Panc1 (cell line): ENCODE data around the gene CCDC57. TPM values are rescaled to one million over a fixed set of nuclear protein-coding genes. Genes with fewer than 3 reads are reported as not detected.
A peak's percentile ranks its signal among the peaks of the same experiment; 100 is the strongest.

Source experiments
- ATAC-seq: fragments of 200-7000 bp; cut with Tn5 transposase; 2 replicates; pipeline ENCODE4 v1.9.1; 2020; ENCODE audit warnings: mild to moderate bottlenecking, moderate library complexity
- BruUV-seq: library from RNA; stranded (reverse); fragments of 400-500 nt; replicated peaks from 2 replicates; lab custom pipeline; 2021; lab: Mats Ljungman, UMichigan
- CTCF ChIA-PET: fragments of 300-600 bp; sonication (Branson Sonifier 250); formaldehyde crosslinking; loops from one replicate; lab custom pipeline; 2022; ENCODE audit warnings: antibody characterized with exemption; lab: Charles Lee
- POLR2A ChIA-PET: fragments of 300-600 bp; sonication (Branson Sonifier 250); formaldehyde crosslinking; loops from one replicate; lab custom pipeline; 2022; ENCODE audit warnings: antibody characterized with exemption; lab: Charles Lee
- DNase-seq: peaks from one replicate; pipeline ENCODE4 v3.0.0-alpha.2; 2010; ENCODE audit warnings: low read depth, low spot score
- H3K27ac ChIP-seq: 2 replicates; pipeline ENCODE4 v1.5.1; 2011; ENCODE audit warnings: mild to moderate bottlenecking, low read length, inconsistent platforms
- H3K27me3 ChIP-seq: fragments of 200-500 bp; sonication (Bioruptor generic); 2 replicates; pipeline ENCODE4 v1.6.0; 2014; ENCODE audit warnings: low read length, inconsistent platforms; ENCODE audit not compliant: control insufficient read depth, insufficient read depth
- H3K36me3 ChIP-seq: fragments of 200-500 bp; sonication (Bioruptor generic); 2 replicates; pipeline ENCODE4 v1.5.1; 2014; ENCODE audit warnings: inconsistent platforms, mild to moderate bottlenecking, low read length, moderate library complexity; ENCODE audit not compliant: control insufficient read depth, insufficient read depth
- H3K4me1 ChIP-seq: 2 replicates; pipeline ENCODE4 v1.5.1; 2011; ENCODE audit warnings: inconsistent platforms, mild to moderate bottlenecking, low read length, moderate library complexity; ENCODE audit not compliant: control insufficient read depth, insufficient read depth
- H3K4me3 ChIP-seq, 2 experiments: 2 replicates each; pipeline ENCODE4 v1.5.1; 2011 to 2012; ENCODE audit warnings: low read depth in 2 of 2, low read length in 2 of 2, mild to moderate bottlenecking in 2 of 2, inconsistent platforms in 1 of 2, moderate library complexity in 1 of 2
- H3K9me3 ChIP-seq: fragments of 200-500 bp; sonication (Bioruptor generic); 2 replicates; pipeline ENCODE4 v1.5.1; 2014; ENCODE audit warnings: low read depth, mild to moderate bottlenecking, inconsistent platforms, low read length, moderate library complexity; ENCODE audit not compliant: control insufficient read depth, insufficient read depth
- CTCF ChIP-seq: fragments of 450-650 bp; IDR thresholded peaks from 2 replicates; pipeline ENCODE4 v1.5.1; 2017; ENCODE audit warnings: mild to moderate bottlenecking
- POLR2AphosphoS5 ChIP-seq: IDR thresholded peaks from 2 replicates; pipeline ENCODE4 v1.6.1; 2012; ENCODE audit warnings: mild to moderate bottlenecking, low read depth, low read length, moderate library complexity
- SIN3A ChIP-seq: IDR thresholded peaks from 2 replicates; pipeline ENCODE4 v1.6.1; 2012; ENCODE audit warnings: low read depth, mild to moderate bottlenecking, low read length, moderate library complexity, borderline replicate concordance; ENCODE audit not compliant: insufficient read depth
- TCF7L2 ChIP-seq: IDR thresholded peaks from 2 replicates; pipeline ENCODE4 v1.6.1; 2011; ENCODE audit warnings: mild to moderate bottlenecking, low read depth, low read length, inconsistent platforms
- in situ Hi-C: cut with HindIII; loops from 2 replicates; pipeline ENCODE4 v1.10.0; 2016; ENCODE audit warnings: low sequenced_read_pairs, low pct_unique_long_range_greater_than_20kb
- intact Hi-C: fragments of 100-400 bp; cut with micrococcal nuclease; formaldehyde crosslinking; loops from one replicate; pipeline ENCODE4 v1.10.0; 2022; ENCODE audit not compliant: unreplicated experiment
- total RNA-seq: library from RNA; stranded (reverse); gene quantifications from one replicate; pipeline ENCODE4 v1.2.1, GENCODE V29; 2021; ENCODE audit not compliant: unreplicated experiment
- TF ChIP-seq, protein P1 (sequence below), 2 experiments: IDR thresholded peaks; 2 replicates each; pipeline ENCODE4 v1.6.1; 2011 to 2012; ENCODE audit warnings: low read depth in 2 of 2, control low read depth in 1 of 2, low read length in 1 of 2, mild to moderate bottlenecking in 1 of 2, moderate library complexity in 1 of 2; ENCODE audit not compliant: insufficient read depth in 1 of 2

Gene CCDC57
- total RNA-seq, 1 experiment from 2014 or later: 63.6 TPM

GRCh38 chr17:82063424-82064415, 148.9 kb downstream of the CCDC57 start:
- H3K4me3 ChIP-seq: peak overlapping the region in 1 of 2 experiments; percentile 77; a peak in 2 of 4 replicates

GRCh38 chr17:82062984-82063368, 149.7 kb downstream of the CCDC57 start:
- Histone ChIP-seq H3K27me3 (no peaks in the 10 kb centered on the region), H3K27ac (no peak overlapping the region), H3K9me3 (no peaks in the 10 kb centered on the region), H3K4me3 (no peak overlapping the region), H3K4me1 (peaks cover 19% of the 10 kb centered on the region), H3K36me3 (peaks cover 3% of the 10 kb centered on the region; the same call in 1 of the 2 replicates)
- ATAC-seq (no peak), DNase-seq (no peak)
- ChIA-PET CTCF (no interaction called here), POLR2A (no interaction called here)
- intact Hi-C loops: no loop called here
- TF ChIP-seq CTCF: no peak
- TF ChIP-seq POLR2AphosphoS5: no peak
- no peak for TF ChIP-seq SIN3A
- TF ChIP-seq, protein P1, sequence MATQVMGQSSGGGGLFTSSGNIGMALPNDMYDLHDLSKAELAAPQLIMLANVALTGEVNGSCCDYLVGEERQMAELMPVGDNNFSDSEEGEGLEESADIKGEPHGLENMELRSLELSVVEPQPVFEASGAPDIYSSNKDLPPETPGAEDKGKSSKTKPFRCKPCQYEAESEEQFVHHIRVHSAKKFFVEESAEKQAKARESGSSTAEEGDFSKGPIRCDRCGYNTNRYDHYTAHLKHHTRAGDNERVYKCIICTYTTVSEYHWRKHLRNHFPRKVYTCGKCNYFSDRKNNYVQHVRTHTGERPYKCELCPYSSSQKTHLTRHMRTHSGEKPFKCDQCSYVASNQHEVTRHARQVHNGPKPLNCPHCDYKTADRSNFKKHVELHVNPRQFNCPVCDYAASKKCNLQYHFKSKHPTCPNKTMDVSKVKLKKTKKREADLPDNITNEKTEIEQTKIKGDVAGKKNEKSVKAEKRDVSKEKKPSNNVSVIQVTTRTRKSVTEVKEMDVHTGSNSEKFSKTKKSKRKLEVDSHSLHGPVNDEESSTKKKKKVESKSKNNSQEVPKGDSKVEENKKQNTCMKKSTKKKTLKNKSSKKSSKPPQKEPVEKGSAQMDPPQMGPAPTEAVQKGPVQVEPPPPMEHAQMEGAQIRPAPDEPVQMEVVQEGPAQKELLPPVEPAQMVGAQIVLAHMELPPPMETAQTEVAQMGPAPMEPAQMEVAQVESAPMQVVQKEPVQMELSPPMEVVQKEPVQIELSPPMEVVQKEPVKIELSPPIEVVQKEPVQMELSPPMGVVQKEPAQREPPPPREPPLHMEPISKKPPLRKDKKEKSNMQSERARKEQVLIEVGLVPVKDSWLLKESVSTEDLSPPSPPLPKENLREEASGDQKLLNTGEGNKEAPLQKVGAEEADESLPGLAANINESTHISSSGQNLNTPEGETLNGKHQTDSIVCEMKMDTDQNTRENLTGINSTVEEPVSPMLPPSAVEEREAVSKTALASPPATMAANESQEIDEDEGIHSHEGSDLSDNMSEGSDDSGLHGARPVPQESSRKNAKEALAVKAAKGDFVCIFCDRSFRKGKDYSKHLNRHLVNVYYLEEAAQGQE (IDR thresholded peaks at IDR 0.05; ENCODE audit: insufficient read depth in 1 of 2, low read depth in 2 of 2, low read length in 1 of 2): no peak
- no peak for TF ChIP-seq TCF7L2
- in situ Hi-C loops: no loop called here
- no TSS peak for BruUV-seq

More at GRCh38 chr17:82063424-82064415, 148.9 kb downstream of the CCDC57 start:
- BruUV-seq: no TSS peak
- ChIA-PET POLR2A (interaction anchor here (0.5 kb wide), 1 partner anchor 63 kb away, joined by 3 read pairs; no protein-coding TSS in a partner anchor), CTCF (no interaction called here)
- DNase-seq: no peak
- TF ChIP-seq CTCF: no peak
- TF ChIP-seq TCF7L2: no peak
- no peak for TF ChIP-seq POLR2AphosphoS5
- no peak for TF ChIP-seq SIN3A
- TF ChIP-seq, protein P1 (IDR thresholded peaks at IDR 0.05; ENCODE audit: insufficient read depth in 1 of 2, low read depth in 2 of 2, low read length in 1 of 2): no peak
- Histone ChIP-seq H3K27me3 (no peaks in the 10 kb centered on the region), H3K4me1 (peaks cover 17% of the 10 kb centered on the region), H3K9me3 (no peaks in the 10 kb centered on the region), H3K27ac (peak overlapping the region; percentile 90), H3K36me3 (peaks cover 3% of the 10 kb centered on the region; the same call in 1 of the 2 replicates)
- intact Hi-C loops: no loop called here
- no peak for ATAC-seq
- in situ Hi-C loops: no loop called here
